SU-DHL-6 (cell line): ENCODE results near the gene SLC22A5.
A peak's percentile ranks its signal among the peaks of the same experiment; 100 is the strongest.

Experiments
- H2AFZ ChIP-seq: fragments of 200-600 bp; sonication (generic); 2 replicates; pipeline ENCODE4 v1.6.1; 2014; ENCODE audit warnings: low read depth, mild to moderate bottlenecking, moderate library complexity, mixed read lengths, antibody characterized with exemption, low read length; ENCODE audit not compliant: severe bottlenecking
- H3F3A ChIP-seq: fragments of 200-600 bp; shearing (Covaris generic); 2 replicates; pipeline ENCODE4 v1.6.0; 2016; ENCODE audit warnings: antibody characterized with exemption, mild to moderate bottlenecking; ENCODE audit not compliant: insufficient read depth
- H3K27ac ChIP-seq: fragments of 200-600 bp; sonication (generic); 2 replicates; pipeline ENCODE4 v1.5.1; 2016; ENCODE audit warnings: low read depth, mild to moderate bottlenecking, low read length, moderate library complexity, mixed read lengths
- H3K27me3 ChIP-seq: fragments of 200-600 bp; sonication (generic), shearing (Covaris generic); 2 replicates; pipeline ENCODE4 v1.6.0; 2014; ENCODE audit warnings: mild to moderate bottlenecking, low read length
- H3K36me3 ChIP-seq: fragments of 200-600 bp; sonication (generic); 2 replicates; pipeline ENCODE4 v1.6.1; 2014; ENCODE audit warnings: mild to moderate bottlenecking, low read length, mixed read lengths
- H3K4me2 ChIP-seq: fragments of 300-600, 200-600 bp; shearing (Covaris generic), sonication (generic); 2 replicates; pipeline ENCODE4 v1.6.0; 2014; ENCODE audit warnings: low read length, low read depth, mild to moderate bottlenecking; ENCODE audit not compliant: poor library complexity, severe bottlenecking
- H3K4me3 ChIP-seq: fragments of 200-600 bp; sonication (generic); 2 replicates; pipeline ENCODE4 v1.5.1; 2014; ENCODE audit warnings: antibody characterized with exemption, low read length, mild to moderate bottlenecking, mixed read lengths; ENCODE audit not compliant: insufficient read depth, poor library complexity, severe bottlenecking
- H3K79me2 ChIP-seq: fragments of 200-600 bp; sonication (generic); 2 replicates; pipeline ENCODE4 v1.6.1; 2014; ENCODE audit warnings: mild to moderate bottlenecking, low read length, moderate library complexity; ENCODE audit not compliant: insufficient read depth
- H3K9ac ChIP-seq: fragments of 200-600 bp; sonication (generic); 2 replicates; pipeline ENCODE4 v1.7.0; 2014; ENCODE audit warnings: mild to moderate bottlenecking, low read length
- H3K9me2 ChIP-seq: fragments of 200-600 bp; sonication (generic); replicated peaks from 2 replicates; pipeline ENCODE4 v1.6.1; 2014; ENCODE audit warnings: low read length; ENCODE audit not compliant: insufficient read depth
- H3K9me3 ChIP-seq: fragments of 200-600 bp; sonication (generic); 2 replicates; pipeline ENCODE4 v1.6.1; 2014; ENCODE audit warnings: low read length, mixed read lengths; ENCODE audit not compliant: insufficient read depth
- H4K20me1 ChIP-seq: fragments of 200-600 bp; sonication (generic); 2 replicates; pipeline ENCODE4 v1.6.1; 2014; ENCODE audit warnings: low read depth, mild to moderate bottlenecking, antibody characterized with exemption, low read length, moderate library complexity, mixed read lengths
- CTCF ChIP-seq: fragments of 200-600 bp; sonication (generic); IDR thresholded peaks from one replicate; pipeline ENCODE4 v1.5.1; 2017; ENCODE audit warnings: antibody characterized with exemption, mild to moderate bottlenecking, low read length, moderate library complexity; ENCODE audit not compliant: insufficient read depth, poor library complexity, severe bottlenecking
- EZH2phosphoT487 ChIP-seq: fragments of 200-600 bp; sonication (generic), shearing (Covaris generic); conservative IDR thresholded peaks from 2 replicates; pipeline ENCODE4 v1.6.1; 2018; ENCODE audit warnings: mild to moderate bottlenecking, antibody characterized with exemption, low read length, moderate library complexity, mixed read lengths

The SLC22A5 gene

GRCh38 chr5:132370181-132370970 is 866 bp downstream of the SLC22A5 start:
- H3F3A ChIP-seq = no peaks in the 10 kb centered on the region
- peak overlapping the region; percentile 90 for H2AFZ ChIP-seq
- no peaks in the 10 kb centered on the region for H3K36me3 ChIP-seq
- H4K20me1 ChIP-seq = no peaks in the 10 kb centered on the region
- no peaks in the 10 kb centered on the region for H3K9me2 ChIP-seq
- no peaks in the 10 kb centered on the region for H3K9me3 ChIP-seq
- H3K4me2 ChIP-seq = peak overlapping the region; percentile 67
- peak overlapping the region; percentile 62 for H3K4me3 ChIP-seq
- peak overlapping the region; percentile 48; the same call in 1 of the 2 replicates for H3K9ac ChIP-seq
- H3K27me3 ChIP-seq = no peaks in the 10 kb centered on the region
- no peak overlapping the region for H3K27ac ChIP-seq
- H3K79me2 ChIP-seq = no peaks in the 10 kb centered on the region
- no peak for TF ChIP-seq EZH2phosphoT487
- no peak for TF ChIP-seq CTCF

GRCh38 chr5:132370971-132371602 is 1.6 kb downstream of the SLC22A5 start:
- H3K27me3 ChIP-seq = no peaks in the 10 kb centered on the region
- H3K9me2 ChIP-seq = no peaks in the 10 kb centered on the region
- H3K9me3 ChIP-seq = no peaks in the 10 kb centered on the region
- H2AFZ ChIP-seq = no peak overlapping the region
- H3K4me2 ChIP-seq = no peak overlapping the region
- no peak overlapping the region for H3K9ac ChIP-seq
- no peaks in the 10 kb centered on the region for H3K36me3 ChIP-seq
- no peaks in the 10 kb centered on the region for H3F3A ChIP-seq
- no peak for TF ChIP-seq EZH2phosphoT487
- no peak for TF ChIP-seq CTCF
- H3K4me3 ChIP-seq = no peak overlapping the region
- H4K20me1 ChIP-seq = no peaks in the 10 kb centered on the region
- H3K27ac ChIP-seq = no peak overlapping the region
- H3K79me2 ChIP-seq = no peaks in the 10 kb centered on the region

- Histone ChIP-seq H3K27ac (no peak overlapping the region), H4K20me1 (no peaks in the 10 kb centered on the region), H3K4me2 (no peak overlapping the region), H3K9ac (no peak overlapping the region), H3K9me2 (no peaks in the 10 kb centered on the region), H3K27me3 (no peaks in the 10 kb centered on the region), H3K36me3 (no peaks in the 10 kb centered on the region), H3K9me3 (no peaks in the 10 kb centered on the region), H3K79me2 (no peaks in the 10 kb centered on the region), H2AFZ (no peak overlapping the region), H3F3A (no peaks in the 10 kb centered on the region), H3K4me3 (no peak overlapping the region)
- TF ChIP-seq EZH2phosphoT487 (no peak), CTCF (no peak)
These were observed 2.1 kb downstream of the SLC22A5 start for GRCh38 chr5:132371603-132371994.
